ENCODE data around the gene ZEB1.

DNA sequence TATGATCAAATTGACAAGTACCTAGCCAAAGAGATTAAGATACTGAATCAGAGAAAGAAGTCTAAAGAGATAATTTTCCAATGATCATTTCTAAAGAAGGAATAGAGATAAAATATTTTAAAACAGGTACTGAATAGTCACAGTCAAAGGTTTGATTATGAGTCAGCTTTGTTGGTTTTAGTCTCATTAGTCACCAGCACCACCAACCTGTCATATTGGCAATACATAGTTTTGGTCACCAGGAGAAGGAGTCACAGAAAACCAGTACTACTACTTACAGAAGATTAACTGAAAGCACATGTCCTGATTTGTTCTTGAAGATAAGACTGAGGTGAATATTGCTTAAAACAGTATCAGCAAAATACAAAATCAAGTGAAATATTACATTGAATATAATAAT lies 34.6 kb downstream of the ZEB1 start:
- TF ChIP-seq, protein P1, sequence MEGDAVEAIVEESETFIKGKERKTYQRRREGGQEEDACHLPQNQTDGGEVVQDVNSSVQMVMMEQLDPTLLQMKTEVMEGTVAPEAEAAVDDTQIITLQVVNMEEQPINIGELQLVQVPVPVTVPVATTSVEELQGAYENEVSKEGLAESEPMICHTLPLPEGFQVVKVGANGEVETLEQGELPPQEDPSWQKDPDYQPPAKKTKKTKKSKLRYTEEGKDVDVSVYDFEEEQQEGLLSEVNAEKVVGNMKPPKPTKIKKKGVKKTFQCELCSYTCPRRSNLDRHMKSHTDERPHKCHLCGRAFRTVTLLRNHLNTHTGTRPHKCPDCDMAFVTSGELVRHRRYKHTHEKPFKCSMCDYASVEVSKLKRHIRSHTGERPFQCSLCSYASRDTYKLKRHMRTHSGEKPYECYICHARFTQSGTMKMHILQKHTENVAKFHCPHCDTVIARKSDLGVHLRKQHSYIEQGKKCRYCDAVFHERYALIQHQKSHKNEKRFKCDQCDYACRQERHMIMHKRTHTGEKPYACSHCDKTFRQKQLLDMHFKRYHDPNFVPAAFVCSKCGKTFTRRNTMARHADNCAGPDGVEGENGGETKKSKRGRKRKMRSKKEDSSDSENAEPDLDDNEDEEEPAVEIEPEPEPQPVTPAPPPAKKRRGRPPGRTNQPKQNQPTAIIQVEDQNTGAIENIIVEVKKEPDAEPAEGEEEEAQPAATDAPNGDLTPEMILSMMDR (conservative IDR thresholded peaks at IDR 0.05 in 1 of 2, IDR thresholded peaks at IDR 0.05 in 1 of 2; ENCODE audit: low read depth in 1 of 2, low read length in 2 of 2), result no peak
- no peak for TF ChIP-seq EZH2 (IDR thresholded peaks at IDR 0.05; ENCODE audit: low read length, missing control alignments)

Measured in fibroblast of lung (primary cell).